Mucosa of descending colon (tissue), 3 donors: Measurements from ENCODE around the gene RFPL1. TPM values are rescaled to one million over a fixed set of nuclear protein-coding genes. Genes with fewer than 3 reads are reported as not detected.
A peak's percentile ranks its signal among the peaks of the same experiment; 100 is the strongest.
"Not testable (repeated sequence)": the region's sequence is repeated elsewhere in the genome, so short reads cannot be mapped to it uniquely, and the experiment has no call there.

ENCODE experiments used
- ATAC-seq: fragments of 200-7000 bp; cut with Tn5 transposase; one replicate; pipeline ENCODE4 v1.9.1; 2020; ENCODE audit warnings: mild to moderate bottlenecking, moderate library complexity
- DNase-seq, 3 donors: peaks; one replicate each; pipeline ENCODE4 v3.0.0-alpha.2; 2020
- H3K36me3 ChIP-seq: fragments of 200-600 bp; one replicate; pipeline ENCODE4 v1.8.0; 2021; ENCODE audit warnings: low read depth, mild to moderate bottlenecking
- H3K4me1 ChIP-seq: fragments of 200-600 bp; one replicate; pipeline ENCODE4 v1.8.0; 2021; ENCODE audit warnings: low read depth, mild to moderate bottlenecking
- H3K4me3 ChIP-seq: fragments of 200-600 bp; one replicate; pipeline ENCODE4 v1.8.0; 2021; ENCODE audit warnings: mild to moderate bottlenecking
- H3K9me3 ChIP-seq: fragments of 200-600 bp; one replicate; pipeline ENCODE4 v1.8.0; 2021; ENCODE audit warnings: mild to moderate bottlenecking
- CTCF ChIP-seq: fragments of 200-600 bp; IDR thresholded peaks from one replicate; pipeline ENCODE4 v1.8.0; 2022; ENCODE audit warnings: antibody characterized with exemption, mild to moderate bottlenecking
- intact Hi-C, 2 donors: fragments of 100-400 bp; cut with DNase I in 1 of 2; cut with micrococcal nuclease in 1 of 2; formaldehyde crosslinking; loops; one replicate each; pipeline versions ENCODE4 v1.11.0 to v1.11.1; 2022; cut with DNase I, micrococcal nuclease
- total RNA-seq, 3 donors: library from RNA; stranded (reverse); fragmentation: NEBNext Ultra II Directional in 2 of 3; extraction: Animal tissue kit (Norgen Biotek cat#: 25700) in 2 of 3; gene quantifications; one replicate each; pipeline versions ENCODE4 v1.2.1 to v1.2.4, GENCODE V29; 2021 to 2023
- donor health status: DM: no; HTN: no; CAD: no; lungs with moderate emphysema.
- donor health status: DM: no; HTN: no; CAD: no.
- donor health status: DM: no; HTN: yes; CAD: no.

The RFPL1 gene
- total RNA-seq, 3 donors from 2014 or later = not detected

DNA sequence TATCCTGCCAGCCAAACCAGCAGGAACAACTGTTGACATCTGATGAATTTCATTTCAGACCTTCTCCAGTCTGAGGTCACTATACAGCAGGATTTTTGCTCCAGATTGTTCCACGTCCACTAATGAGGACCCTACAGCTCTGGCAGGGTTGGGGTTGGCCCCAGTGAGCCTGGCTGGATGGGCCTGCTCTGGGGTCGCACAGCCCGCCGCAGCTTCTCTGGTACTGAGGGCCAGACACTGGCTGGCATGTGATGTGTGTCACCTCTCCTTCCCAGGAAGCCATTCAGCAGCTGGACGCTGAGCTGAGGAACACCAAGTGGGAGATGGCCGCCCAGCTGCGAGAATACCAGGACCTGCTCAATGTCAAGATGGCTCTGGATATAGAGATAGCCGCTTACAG is 47.1 kb downstream of the RFPL1 start:
- TF ChIP-seq CTCF = no peak
- no peak for DNase-seq
- Histone ChIP-seq H3K4me1 (peaks cover under 1% of the 10 kb centered on the region), H3K4me3 (no peak overlapping the region), H3K36me3 (no peaks in the 10 kb centered on the region), H3K9me3 (no peaks in the 10 kb centered on the region)
- ATAC-seq = no peak
- intact Hi-C loops = no loop called here

DNA sequence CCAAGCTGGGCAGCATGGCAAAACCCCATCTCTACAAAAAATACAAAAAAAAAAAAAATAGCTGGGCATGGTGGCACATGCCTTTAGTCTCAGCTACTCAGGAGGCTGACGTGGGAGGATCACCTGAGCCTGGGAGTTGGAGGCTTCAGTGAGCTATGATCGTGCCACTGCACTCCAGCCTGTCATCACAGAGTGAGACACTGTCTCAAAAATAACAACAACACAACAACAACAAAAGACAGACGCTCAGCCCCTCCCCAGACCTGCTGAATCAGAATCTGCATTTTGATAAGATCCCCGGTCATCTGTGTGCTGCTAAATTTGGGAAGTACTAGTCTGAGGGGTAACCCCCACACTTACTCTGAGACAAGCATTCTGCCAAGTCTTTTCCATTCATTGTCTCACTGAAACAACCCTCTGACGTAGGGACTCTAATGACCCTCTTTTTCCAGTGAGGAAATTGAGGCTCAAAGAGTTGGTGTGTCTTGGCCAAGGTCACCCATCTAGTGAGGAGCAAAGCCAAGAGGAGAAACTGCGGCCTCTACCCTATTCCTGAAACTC is 49.1 kb downstream of the RFPL1 start:
- TF ChIP-seq CTCF = no peak
- ATAC-seq (no peak), DNase-seq (no peak)
- Histone ChIP-seq H3K36me3 (no peaks in the 10 kb centered on the region), H3K9me3 (no peaks in the 10 kb centered on the region), H3K4me3 (no peak overlapping the region), H3K4me1 (no peaks in the 10 kb centered on the region)
- intact Hi-C loops = no loop called here

GRCh38 chr22:29489127-29489780 is 50.9 kb downstream of the RFPL1 start:
- DNase-seq, ATAC-seq, intact Hi-C loops, H3K4me3 ChIP-seq, H3K9me3 ChIP-seq, H3K4me1 ChIP-seq, H3K36me3 ChIP-seq: not testable (repeated sequence)

GRCh38 chr22:29491012-29491411 is 52.6 kb downstream of the RFPL1 start:
- TF ChIP-seq CTCF = no peak
- DNase-seq = no peak
- peak; percentile 50 for ATAC-seq
- Histone ChIP-seq H3K4me1 (no peaks in the 10 kb centered on the region), H3K4me3 (no peak overlapping the region), H3K9me3 (peaks cover 3% of the 10 kb centered on the region), H3K36me3 (no peaks in the 10 kb centered on the region)
- intact Hi-C loops = no loop called here

Other genes with a start within 250 kb of the RFPL1 start
- 1 to 10 TPM; 1.6 to 4.3 (median 3.0) TPM for gene EMID1, start 232.7 kb upstream of the RFPL1 start, total RNA-seq
- 10 to 100 TPM; 13.3 to 26.1 (median 19.1) TPM for gene RHBDD3, start 170.6 kb upstream of the RFPL1 start, total RNA-seq
- 100 to 1,000 TPM; 176 to 227 (median 179) TPM for gene EWSR1, start 170.3 kb upstream of the RFPL1 start, total RNA-seq
- gene GAS2L1, start 131.9 kb upstream of the RFPL1 start, total RNA-seq = 10 to 100 TPM; 19.7 to 34.7 (median 24.7) TPM
- gene RASL10A, start 122.9 kb upstream of the RFPL1 start, total RNA-seq = 1 to 10 TPM; 1.1 to 2.3 (median 1.4) TPM
- gene AP1B1, start 50.0 kb upstream of the RFPL1 start, total RNA-seq = 100 to 1,000 TPM in 1 of 3 donors, 10 to 100 TPM in 2; 74.4 to 105 (median 88.8) TPM
- 1 to 10 TPM in 1 of 3 donors, under 1 TPM in 2; 0.19 to 2.3 (median 0.23) TPM for gene NEFH, start 41.6 kb downstream of the RFPL1 start, total RNA-seq
- 10 to 100 TPM; 26.6 to 70.5 (median 27.3) TPM for gene THOC5, start 115.2 kb downstream of the RFPL1 start, total RNA-seq
- 10 to 100 TPM; 22.1 to 56.5 (median 42.8) TPM for gene NIPSNAP1, start 142.5 kb downstream of the RFPL1 start, total RNA-seq
- 10 to 100 TPM; 32.3 to 45.2 (median 43.1) TPM for gene NF2, start 165.1 kb downstream of the RFPL1 start, total RNA-seq